Activated CD4-positive, alpha-beta T cell treated with anti-CD3 and anti-CD28 coated beads, Interleukin-2, amount 50 U/mL, for 24 hours (primary cell): ENCODE data around the gene CNTNAP2.
"Not testable (repeated sequence)": the region's sequence is repeated elsewhere in the genome, so short reads cannot be mapped to it uniquely, and the experiment has no call there.

Source experiments
- DNase-seq, 2 donors: peaks; one replicate each; pipeline ENCODE4 v3.0.0-alpha.2; 2020; ENCODE audit warnings: low read depth in 1 of 2, low spot score in 1 of 2

The CNTNAP2 gene

DNA sequence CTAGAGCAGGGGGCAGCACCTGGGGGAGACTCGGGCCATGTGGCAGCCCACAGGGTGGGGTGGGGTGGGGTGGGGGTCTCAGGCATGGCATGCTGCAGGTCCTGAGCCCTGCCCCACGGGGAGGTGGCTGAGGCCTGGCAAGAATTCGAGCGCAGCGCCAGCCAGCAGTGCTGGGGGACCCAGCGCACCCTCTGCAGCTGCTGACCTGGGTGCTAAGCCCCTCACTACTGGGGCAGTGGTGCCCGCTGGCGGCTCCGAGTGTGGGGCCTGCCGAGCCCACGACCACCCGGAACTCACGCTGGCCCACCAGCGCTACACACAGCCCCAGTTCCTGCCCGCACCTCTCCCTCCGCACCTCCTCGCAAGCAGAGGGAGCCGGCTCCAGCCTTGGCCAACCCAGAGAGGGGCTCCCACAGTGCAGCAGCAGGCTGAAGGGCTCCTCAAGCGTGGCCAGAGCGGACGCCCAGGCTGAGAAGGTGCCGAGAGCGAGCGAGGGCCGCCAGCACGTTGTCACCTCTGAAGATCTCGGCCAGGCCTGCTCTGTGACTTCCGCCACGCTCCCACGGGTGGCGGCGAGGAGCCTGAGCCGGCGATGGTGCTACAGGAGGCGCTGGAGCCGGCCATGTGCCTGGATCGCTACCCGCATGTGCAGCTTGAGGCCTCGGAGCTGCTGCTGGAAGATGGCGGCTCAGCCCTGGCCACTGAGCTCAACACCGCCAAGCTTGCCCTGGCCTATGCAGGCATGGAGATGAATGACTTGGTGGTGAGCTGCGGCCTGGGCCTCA is 2328.9 kb downstream of the CNTNAP2 start:
- no peak for DNase-seq

DNA sequence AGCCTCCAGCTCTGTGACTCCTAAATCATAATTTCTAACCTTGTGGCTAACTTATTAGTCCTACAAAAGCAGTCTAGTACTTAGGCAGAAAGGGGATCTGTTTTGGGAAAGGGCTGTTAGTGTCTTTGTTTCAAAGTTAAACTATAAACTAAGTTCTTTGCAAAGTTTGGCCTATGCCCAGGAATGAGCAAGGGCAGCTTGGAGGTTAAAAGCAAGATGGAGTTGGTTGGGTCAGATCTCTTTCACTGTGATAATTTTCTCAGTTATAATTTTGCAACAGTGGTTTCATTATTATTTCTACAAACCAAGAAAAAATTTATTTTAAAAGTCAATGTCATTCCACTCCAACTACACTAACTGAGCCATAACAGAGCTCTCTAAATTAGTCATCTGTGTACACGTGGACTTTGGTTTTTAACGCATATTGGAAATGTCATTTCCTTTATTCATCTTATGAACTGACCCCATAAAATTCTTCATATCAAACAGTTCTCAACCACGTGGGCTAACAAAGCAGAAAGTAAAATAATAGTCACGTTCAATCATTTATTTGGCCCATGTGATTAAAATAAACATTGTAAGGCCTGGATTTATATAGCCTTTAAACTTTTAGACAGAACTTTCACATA is 2330.7 kb downstream of the CNTNAP2 start:
- DNase-seq: no peak

DNA sequence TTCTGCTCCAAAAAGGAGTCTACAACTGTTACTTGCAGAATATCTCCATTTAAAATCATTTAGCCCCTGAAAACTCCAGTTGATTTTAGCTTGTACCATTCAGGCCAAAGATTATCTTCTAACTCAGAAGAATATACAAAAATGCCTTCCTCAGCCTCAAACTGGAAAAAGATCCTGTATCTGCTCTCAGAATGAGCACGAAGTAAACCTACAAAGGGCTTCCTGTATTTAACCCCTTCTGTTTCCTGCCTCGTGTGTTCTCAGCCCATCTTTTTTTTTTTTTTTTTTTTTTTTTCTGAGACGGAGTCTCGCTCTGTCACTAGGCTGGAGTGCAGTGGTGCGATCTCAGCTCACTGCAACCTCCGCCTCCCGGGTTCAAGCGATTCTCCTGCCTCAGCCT is 2334.9 kb downstream of the CNTNAP2 start:
- DNase-seq: not testable (repeated sequence)

DNA sequence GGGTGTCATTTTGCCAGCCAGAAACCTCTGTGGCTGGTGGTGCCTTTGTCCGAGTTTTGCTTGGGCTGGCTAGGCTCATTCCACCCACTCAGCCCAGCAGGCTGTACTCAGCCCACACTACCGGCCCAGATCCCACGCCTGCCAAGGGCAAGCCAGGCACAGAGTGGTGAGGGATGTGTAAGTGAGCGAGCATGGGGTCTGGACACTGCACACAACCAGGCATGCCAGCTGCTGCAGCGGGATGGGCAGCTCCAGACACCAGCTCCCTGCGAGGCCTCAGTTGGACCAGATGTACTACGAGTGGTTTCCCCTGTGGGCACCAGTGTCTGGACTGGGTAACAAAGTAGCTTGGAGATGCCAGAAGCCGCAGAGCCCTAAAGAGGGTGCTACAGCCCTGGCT is 2339.8 kb downstream of the CNTNAP2 start:
- no peak for DNase-seq

DNA sequence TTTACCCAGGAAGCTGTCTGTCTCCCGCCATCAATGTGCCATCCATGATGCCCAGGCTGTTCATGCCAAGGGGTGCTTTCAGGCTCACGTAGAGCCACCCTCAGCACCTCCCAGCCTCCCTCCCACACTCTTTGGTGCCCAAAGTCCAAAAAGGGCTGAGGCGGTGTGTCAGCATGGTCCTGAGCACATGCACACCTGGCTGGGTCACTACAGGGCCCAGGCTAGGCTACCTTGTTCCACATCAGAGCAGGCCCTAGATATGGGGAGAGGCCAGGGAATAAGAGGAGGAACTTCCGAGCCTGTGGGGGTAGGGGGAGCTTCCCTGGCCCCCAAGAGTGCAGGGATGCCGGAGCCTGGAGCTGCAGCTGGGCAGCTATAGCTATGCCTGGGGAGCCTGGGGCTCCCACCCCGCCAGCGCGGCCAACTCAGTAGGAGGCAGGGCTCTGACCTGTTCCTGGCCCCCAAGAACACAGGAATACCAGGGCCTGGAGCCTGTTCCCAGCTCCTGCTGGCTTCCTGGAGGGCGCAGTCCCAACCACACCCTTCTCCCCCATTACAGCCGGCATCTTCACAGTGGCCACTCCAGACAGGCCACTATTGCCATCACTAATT is 2340.8 kb downstream of the CNTNAP2 start:
- no peak for DNase-seq

- no peak for DNase-seq
Observed at GRCh38 chr7:148458263-148458662, 2341.7 kb downstream of the CNTNAP2 start.

GRCh38 chr7:148461392-148462179 is 2345.0 kb downstream of the CNTNAP2 start:
- DNase-seq: no peak

DNA sequence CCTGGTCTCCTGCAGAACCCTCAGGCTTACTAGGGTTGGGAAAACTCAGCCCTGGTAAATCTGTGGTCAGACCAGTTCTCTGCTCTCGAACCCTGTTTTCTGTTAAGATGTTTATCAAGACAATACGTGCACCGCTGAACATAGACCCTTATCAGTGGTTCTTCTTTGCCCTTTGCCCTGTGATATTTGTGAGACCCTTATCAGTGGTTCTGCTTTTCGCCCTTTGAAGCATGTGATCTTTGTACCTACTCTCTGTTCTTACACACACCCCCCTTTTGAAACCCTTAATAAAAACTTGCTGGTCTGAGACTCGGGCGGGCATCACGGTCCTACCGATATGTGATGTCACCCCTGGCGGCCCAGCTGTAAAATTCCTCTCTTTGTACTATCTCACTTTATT is 2346.2 kb downstream of the CNTNAP2 start:
- not testable (repeated sequence) for DNase-seq

DNA sequence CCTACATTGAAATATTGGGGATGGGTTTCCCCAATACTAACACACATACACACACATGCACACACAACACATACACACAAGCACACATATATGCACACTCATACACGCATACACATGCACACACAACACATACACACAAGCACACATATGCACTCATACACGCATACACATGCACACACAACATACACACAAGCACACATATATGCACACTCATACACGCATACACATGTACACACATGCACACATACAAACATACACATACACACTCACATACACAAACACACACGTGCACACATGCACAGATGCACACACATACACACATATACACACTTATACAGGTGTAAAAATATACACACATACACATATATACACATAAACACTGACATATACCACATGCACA is 2346.6 kb downstream of the CNTNAP2 start:
- DNase-seq: no peak

- no peak for DNase-seq
Observed at GRCh38 chr7:148464947-148465346, 2348.3 kb downstream of the CNTNAP2 start.

DNA sequence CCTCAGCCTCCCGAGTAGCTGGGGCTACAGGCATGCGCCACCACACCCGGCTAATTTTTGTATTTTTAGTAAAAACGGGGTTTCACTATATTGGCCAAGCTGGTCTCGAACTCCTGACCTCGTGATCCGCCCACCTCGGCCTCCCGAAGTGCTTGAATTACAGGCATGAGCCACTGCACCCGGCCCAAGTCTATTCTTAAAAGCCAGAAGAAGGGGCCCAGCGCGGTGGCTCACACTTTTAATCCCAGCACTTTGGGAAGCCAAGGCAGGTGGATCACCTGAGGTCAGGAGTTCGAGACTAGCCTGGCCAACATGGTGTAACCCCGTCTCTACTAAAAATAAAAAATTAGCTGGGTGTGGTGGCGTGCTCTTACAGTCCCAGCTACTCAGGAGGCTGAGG is 2348.8 kb downstream of the CNTNAP2 start:
- not testable (repeated sequence) for DNase-seq

- DNase-seq: no peak
Observed at GRCh38 chr7:148466120-148466519, 2349.5 kb downstream of the CNTNAP2 start.

- no peak for DNase-seq
Observed at GRCh38 chr7:148468700-148469098, 2352.1 kb downstream of the CNTNAP2 start.
